Measurements from ENCODE around the gene RUNDC1.

The RUNDC1 gene

GRCh38 chr17:43019418-43019817 lies 39.1 kb downstream of the RUNDC1 start:
- no peak for DNase-seq (ENCODE audit: low spot score)

DNA sequence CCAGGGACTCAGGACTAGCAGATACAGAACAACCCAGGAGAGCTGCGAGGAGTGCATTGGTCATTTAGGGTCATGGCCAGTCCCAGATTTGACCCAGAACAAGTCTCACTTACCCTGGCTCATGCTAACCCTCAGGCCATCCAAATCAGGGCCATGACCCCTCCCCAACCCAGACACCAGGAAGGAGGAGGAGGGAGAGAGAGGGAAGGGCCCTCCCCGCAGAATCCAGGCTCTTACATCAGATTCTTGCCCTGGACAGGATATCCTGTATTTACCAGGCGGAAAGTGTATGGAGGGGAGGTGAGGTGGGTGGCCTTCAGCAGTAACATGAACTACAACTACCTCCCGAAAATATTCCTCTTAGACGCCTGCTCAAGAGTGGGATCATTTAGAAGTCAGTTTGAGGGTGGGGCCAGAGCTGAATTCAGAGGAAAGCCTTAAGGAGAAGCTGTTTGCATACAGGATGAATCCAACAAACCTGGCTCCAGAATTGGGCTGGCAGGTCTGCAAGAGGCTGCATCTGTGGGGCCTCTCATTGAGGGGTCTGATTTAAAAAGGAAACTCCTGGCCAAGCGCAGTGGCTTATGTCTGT lies 39.8 kb downstream of the RUNDC1 start:
- DNase-seq (ENCODE audit: low spot score) = no peak

- DNase-seq (ENCODE audit: low spot score) = peak; percentile 31
Observed at GRCh38 chr17:43020789-43021740, 40.7 kb downstream of the RUNDC1 start.

DNA sequence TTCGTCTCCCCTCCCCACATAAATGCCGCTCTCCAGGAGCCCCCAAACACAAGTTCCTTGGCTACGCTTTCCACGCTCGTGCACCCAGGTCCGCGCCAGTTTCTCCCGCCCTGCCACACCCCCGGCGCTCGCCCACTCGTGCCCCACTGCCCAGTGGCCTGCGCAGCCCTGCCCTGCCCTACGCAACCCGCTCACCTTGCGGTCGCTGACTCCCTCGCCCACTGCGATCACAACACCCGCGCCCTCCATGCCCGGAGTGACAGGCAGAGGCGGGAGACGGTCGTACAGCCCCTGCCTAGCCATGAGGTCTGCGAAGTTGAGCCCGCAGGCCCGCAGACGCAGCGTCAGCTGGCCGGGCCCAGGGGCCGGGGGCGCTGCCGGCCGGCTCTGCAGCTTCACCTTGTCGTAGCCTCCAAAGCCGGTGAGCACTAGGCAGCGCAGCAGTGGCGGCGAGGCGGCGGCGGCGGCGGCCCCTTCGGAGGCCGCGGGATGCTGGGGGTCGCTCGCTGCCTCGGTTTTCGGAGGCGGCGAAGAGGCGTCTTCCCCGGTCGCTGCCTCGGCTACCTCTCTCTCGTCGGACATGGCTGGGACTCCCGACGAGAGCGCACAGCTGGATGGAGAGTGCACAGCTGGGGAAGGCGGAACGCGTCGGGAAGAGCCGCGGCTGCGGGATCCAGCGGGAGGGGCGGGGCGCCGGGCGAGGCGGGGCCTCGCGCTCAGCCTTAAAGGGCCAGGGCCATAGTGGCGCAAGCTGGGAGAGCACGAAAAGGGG lies 41.6 kb downstream of the RUNDC1 start, which contains the start of gene VAT1:
Gene VAT1 (minus strand): TSS at position 645 of the 772 bp plus-strand sequence. CDS start 63 bp downstream, at position 582.
- DNase-seq (ENCODE audit: low spot score) = peak; percentile 54

DNA sequence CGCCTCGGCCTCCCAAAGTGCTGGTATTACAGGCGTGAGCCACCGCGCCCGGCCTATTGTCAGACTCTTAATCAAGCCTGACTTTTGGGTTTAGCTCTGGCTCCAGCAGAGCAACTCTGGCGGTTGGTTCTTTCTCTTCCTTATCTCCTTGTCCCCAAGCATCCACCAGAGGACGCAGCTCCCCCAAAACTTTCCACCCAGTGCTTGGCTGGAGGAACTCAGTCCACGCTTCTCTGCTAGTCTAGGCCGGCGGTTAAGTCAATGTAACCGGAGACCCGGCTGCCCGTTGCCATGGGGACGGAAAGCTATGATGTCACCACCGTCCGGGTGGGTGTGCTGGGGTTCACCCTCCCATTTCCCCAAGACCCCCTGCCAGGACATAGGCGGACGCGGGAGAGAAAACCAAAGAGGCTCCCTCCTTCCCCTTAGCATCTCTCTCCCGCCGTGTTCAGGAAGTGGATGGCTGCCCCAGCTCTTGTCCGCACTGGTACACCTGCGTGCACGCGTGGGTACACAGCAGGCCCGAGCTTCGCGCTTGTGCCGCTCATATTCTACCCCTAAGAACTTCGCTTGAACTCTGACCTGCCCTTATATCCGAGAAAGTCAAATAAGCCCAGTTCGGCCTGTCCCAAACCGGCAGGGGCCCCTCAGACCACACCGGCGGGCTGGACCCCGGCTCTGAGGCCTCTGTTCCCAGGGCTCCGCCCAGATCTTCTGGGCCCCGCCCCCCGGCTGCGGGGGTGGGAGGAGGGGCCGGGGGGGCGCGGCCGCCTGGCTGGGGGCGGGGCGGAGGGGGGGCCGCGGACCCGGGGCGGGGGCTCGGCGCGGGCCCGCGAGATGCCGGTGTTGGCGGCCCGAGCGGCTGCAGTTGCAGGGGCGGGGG lies 44.3 kb downstream of the RUNDC1 start, which contains the start of gene RND2:
Gene RND2 (plus strand): TSS at position 825 of the 883 bp plus-strand sequence. CDS start 117 bp downstream, outside the sequence.
- peak; percentile 74 for DNase-seq (ENCODE audit: low spot score)

DNA sequence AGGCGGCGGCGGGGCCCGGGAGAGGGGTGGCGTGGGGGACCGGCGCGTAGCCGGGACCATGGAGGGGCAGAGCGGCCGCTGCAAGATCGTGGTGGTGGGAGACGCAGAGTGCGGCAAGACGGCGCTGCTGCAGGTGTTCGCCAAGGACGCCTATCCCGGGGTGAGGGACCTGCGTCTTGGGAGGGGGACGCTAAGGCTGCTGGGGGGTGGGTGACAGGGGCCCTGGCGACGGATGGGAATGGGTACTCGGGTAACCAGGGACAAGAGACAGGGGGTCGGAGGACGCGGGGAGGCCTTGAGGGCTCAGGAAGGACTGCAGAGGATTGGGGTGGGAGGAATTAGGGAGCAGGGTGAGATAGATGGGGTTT lies 44.9 kb downstream of the RUNDC1 start:
- DNase-seq (ENCODE audit: low spot score) = no peak

GRCh38 chr17:43025766-43026537 lies 45.6 kb downstream of the RUNDC1 start:
- DNase-seq (ENCODE audit: low spot score) = no peak

GRCh38 chr17:43026595-43026994 lies 46.2 kb downstream of the RUNDC1 start:
- DNase-seq (ENCODE audit: low spot score) = no peak

DNA sequence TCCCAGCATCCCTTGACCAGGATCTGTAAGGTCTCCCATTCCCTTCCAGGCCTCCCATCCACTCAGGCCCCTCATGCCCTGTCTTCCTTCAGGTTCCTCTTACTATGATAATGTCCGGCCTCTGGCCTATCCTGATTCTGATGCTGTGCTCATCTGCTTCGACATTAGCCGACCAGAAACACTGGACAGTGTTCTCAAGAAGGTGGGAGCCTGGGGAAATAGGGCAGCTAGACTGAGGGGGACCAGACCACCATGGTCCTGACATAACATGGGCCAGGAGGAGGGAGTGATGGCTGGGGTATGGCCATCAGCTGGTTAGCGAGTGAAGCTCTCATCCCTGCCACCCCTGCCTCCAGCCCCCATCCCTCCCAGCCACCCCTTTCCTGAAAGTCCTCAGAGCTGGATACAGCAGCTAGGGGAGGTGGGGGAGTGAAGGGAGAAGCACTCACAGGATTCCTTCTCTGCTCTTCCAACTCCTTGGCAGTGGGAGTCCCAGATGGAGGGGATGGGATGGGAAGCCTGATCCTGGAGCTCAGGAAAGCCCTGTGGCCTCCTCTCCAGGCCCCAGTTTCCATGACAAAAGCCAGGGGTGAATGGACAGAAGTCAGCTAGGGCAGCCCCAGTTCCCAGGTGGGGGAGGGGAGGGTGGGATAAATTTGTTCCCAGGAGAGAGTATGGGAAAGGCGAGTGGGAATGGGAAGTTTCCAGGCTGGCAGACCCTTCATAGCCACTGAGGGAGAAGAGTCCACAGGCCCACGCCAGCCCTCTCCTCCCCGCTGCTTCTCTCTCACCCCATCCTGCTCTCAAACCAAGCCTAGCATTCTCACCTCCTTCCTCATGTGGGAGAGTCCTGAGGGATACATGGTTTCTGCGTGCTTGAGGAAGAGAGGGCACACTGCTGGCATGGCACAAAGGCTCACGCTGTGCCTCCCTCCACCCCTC lies 47.0 kb downstream of the RUNDC1 start:
- DNase-seq (ENCODE audit: low spot score) = no peak

GRCh38 chr17:43028221-43028861 lies 48.0 kb downstream of the RUNDC1 start:
- no peak for DNase-seq (ENCODE audit: low spot score)

- DNase-seq (ENCODE audit: low spot score) = no peak
Observed at GRCh38 chr17:43030137-43030767, 49.9 kb downstream of the RUNDC1 start.

DNA sequence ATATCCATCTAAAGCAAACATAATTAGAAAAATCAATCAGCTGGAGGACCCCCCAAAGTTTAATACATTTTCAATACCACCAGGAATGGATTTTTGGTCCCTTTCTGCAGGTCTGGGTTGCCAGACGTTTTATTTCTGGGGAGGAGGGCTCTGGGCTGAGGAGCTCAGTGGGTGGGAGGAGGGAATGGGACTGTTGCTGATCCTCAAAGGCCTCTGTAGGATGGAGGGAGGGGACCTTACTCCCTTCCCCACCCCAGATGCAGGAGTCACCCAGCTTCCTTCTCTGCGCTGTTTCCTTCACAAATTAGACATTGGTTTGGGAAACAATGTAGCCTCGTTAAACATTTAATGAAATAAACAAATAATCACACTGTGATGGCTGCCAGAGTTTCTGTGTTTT lies 51.3 kb downstream of the RUNDC1 start:
- no peak for DNase-seq (ENCODE audit: low spot score)

GRCh38 chr17:43033948-43034881 lies 53.9 kb downstream of the RUNDC1 start:
- DNase-seq (ENCODE audit: low spot score) = no peak

- no peak for DNase-seq (ENCODE audit: low spot score)
Observed at GRCh38 chr17:43034894-43035293, 54.5 kb downstream of the RUNDC1 start.

GRCh38 chr17:43039646-43040045 lies 59.3 kb downstream of the RUNDC1 start:
- DNase-seq (ENCODE audit: low spot score) = no peak

GRCh38 chr17:43040655-43041054 lies 60.3 kb downstream of the RUNDC1 start:
- DNase-seq (ENCODE audit: low spot score) = no peak

DNA sequence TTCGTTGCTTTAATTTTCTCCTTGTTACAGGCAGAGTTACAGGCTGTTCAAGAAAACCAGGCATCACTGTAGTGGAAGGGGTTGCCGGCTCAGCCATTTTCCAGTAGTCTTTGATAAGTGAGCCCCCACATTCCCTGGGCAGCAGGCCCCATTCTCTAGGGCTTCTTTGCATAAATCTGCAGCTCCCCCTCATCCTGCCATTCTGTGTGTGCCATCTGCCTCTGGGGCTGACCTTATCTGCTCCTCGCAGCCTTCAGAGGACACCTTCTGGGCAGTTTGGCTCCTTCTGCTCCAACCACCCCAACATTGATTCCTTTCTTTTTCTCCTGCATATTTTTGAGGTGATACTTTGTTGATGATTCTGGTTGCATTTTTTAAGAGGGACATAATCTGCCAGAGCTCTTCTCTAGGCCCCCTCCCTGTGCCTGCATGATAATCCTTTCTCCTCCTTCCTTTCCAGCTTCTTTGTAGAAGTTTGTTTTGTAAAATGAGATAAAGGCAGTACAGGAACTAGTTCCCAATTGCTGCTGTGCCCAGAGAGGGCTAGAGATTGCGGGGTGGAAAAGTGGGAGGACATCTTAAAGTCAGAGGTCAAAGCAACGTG lies 61.8 kb downstream of the RUNDC1 start:
- no peak for DNase-seq (ENCODE audit: low spot score)
